22Rv1 (cell line): Measurements from ENCODE around the gene GLTP.

Experiments
- H3K27ac ChIP-seq: fragments of 450-650 bp; 2 replicates; pipeline ENCODE4 v1.5.1; 2017
- CTCF ChIP-seq: fragments of 450-650 bp; IDR thresholded peaks from 2 replicates; pipeline ENCODE4 v1.5.1; 2017; ENCODE audit warnings: mild to moderate bottlenecking
- ZFX ChIP-seq: fragments of 450-650 bp; IDR thresholded peaks from 2 replicates; pipeline ENCODE4 v1.6.1; 2017; ENCODE audit warnings: antibody characterized with exemption, borderline replicate concordance

GLTP gene

GRCh38 chr12:109818905-109819500, 61.3 kb downstream of the GLTP start:
- H3K27ac ChIP-seq: no peak overlapping the region
- no peak for TF ChIP-seq ZFX
- TF ChIP-seq CTCF: no peak

- TF ChIP-seq CTCF: no peak
- TF ChIP-seq ZFX: no peak
- H3K27ac ChIP-seq: no peak overlapping the region
Observed at GRCh38 chr12:109818253-109818652, 62.1 kb downstream of the GLTP start.

GRCh38 chr12:109817627-109818231, 62.6 kb downstream of the GLTP start:
- no peak overlapping the region for H3K27ac ChIP-seq
- no peak for TF ChIP-seq CTCF
- TF ChIP-seq ZFX: no peak

DNA sequence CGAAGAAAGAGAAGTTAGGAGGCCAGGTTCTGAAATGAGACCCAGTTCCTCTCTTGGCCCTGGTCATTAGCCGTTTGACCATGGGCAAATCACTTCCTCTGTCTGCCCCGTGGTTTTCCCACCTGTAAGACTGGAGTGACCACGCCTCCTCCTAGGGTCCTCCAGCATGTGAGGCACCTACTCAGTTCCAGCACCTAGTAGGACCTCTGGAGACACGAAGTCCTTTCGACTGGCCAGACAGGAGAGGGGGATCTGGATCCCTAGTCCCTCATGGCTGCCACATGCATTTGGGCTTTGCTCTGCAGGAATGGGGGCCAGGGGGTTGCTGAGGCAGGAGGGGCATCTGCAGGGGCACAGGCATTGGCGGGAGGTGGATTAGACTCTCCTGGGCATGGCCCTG, 63.5 kb downstream of the GLTP start:
- TF ChIP-seq ZFX (no peak), CTCF (no peak)

GRCh38 chr12:109815757-109816617, 64.4 kb downstream of the GLTP start:
- TF ChIP-seq ZFX (no peak), CTCF (no peak)
- H3K27ac ChIP-seq: no peak overlapping the region

More for the DNA sequence above, 63.5 kb downstream of the GLTP start:
- H3K27ac ChIP-seq: no peak overlapping the region

DNA sequence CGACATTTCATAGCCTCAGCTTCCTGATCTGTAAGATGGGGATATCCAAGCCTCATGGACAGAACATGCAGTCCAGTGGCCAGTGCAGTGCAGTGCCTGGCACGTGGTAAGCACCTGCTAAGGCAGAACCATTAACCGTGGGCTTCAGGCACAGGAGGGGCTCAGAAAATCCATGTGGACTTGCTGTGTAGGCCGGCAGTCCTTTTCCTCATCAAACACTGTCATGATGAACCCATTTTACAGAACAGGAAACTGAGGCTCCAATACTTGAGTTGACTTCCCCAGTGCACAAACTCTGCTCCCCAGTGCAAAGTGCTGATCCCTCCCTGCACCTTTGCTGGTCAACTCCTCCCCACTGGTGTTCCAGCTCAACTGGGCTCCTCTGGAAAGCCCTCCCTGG, 65.1 kb downstream of the GLTP start:
- no peak overlapping the region for H3K27ac ChIP-seq
- no peak for TF ChIP-seq CTCF
- no peak for TF ChIP-seq ZFX
